NCI-H510A treated with DMSO at 0.1 percent for 48 hours (cell line): ENCODE results near the gene MYORG.
"Not testable (repeated sequence)": the region's sequence is repeated elsewhere in the genome, so short reads cannot be mapped to it uniquely, and the experiment has no call there.

ENCODE experiments used
- DNase-seq: peaks from one replicate; lab custom pipeline; 2025; lab: John Stamatoyannopoulos, UW

The MYORG gene

GRCh38 chr9:34368796-34369195 is 7.9 kb downstream of the MYORG start:
- DNase-seq: not testable (repeated sequence)

GRCh38 chr9:34367751-34368410 is 8.8 kb downstream of the MYORG start:
- DNase-seq: not testable (repeated sequence)

- DNase-seq: no peak
These were observed 10.3 kb downstream of the MYORG start for GRCh38 chr9:34366365-34366764.

GRCh38 chr9:34365282-34365681 is 11.4 kb downstream of the MYORG start:
- DNase-seq: no peak

GRCh38 chr9:34363619-34364351 is 12.9 kb downstream of the MYORG start:
- no peak for DNase-seq

GRCh38 chr9:34362614-34363214 is 14.0 kb downstream of the MYORG start:
- no peak for DNase-seq

GRCh38 chr9:34352957-34353356 is 23.7 kb downstream of the MYORG start:
- not testable (repeated sequence) for DNase-seq

GRCh38 chr9:34352122-34352652 is 24.5 kb downstream of the MYORG start:
- DNase-seq: not testable (repeated sequence)

GRCh38 chr9:34349324-34349723 is 27.4 kb downstream of the MYORG start:
- no peak for DNase-seq

GRCh38 chr9:34347800-34348158 is 28.9 kb downstream of the MYORG start:
- no peak for DNase-seq

- no peak for DNase-seq
These were observed 29.6 kb downstream of the MYORG start for GRCh38 chr9:34346873-34347799.

- DNase-seq: no peak
These were observed 33.1 kb downstream of the MYORG start for GRCh38 chr9:34343605-34344004.

- DNase-seq: no peak
These were observed 33.6 kb downstream of the MYORG start for GRCh38 chr9:34343090-34343489.

- no peak for DNase-seq
These were observed 34.9 kb downstream of the MYORG start for GRCh38 chr9:34341659-34342295.

- no peak for DNase-seq
These were observed 37.9 kb downstream of the MYORG start for GRCh38 chr9:34338665-34339385.

GRCh38 chr9:34338079-34338478 is 38.6 kb downstream of the MYORG start:
- DNase-seq: not testable (repeated sequence)

GRCh38 chr9:34337403-34337802 is 39.3 kb downstream of the MYORG start:
- no peak for DNase-seq

GRCh38 chr9:34335376-34335775 is 41.3 kb downstream of the MYORG start:
- DNase-seq: no peak

GRCh38 chr9:34334916-34335315 is 41.8 kb downstream of the MYORG start:
- no peak for DNase-seq

- no peak for DNase-seq
These were observed 42.3 kb downstream of the MYORG start for GRCh38 chr9:34334337-34334824.

GRCh38 chr9:34333836-34334235 is 42.9 kb downstream of the MYORG start:
- DNase-seq: no peak
